SU-DHL-6 (cell line): ENCODE data around the gene CDK18.

ENCODE experiments used
- H2AFZ ChIP-seq: fragments of 200-600 bp; sonication (generic); 2 replicates; pipeline ENCODE4 v1.6.1; 2014; ENCODE audit warnings: low read depth, mild to moderate bottlenecking, moderate library complexity, mixed read lengths, antibody characterized with exemption, low read length; ENCODE audit not compliant: severe bottlenecking
- H3F3A ChIP-seq: fragments of 200-600 bp; shearing (Covaris generic); 2 replicates; pipeline ENCODE4 v1.6.0; 2016; ENCODE audit warnings: antibody characterized with exemption, mild to moderate bottlenecking; ENCODE audit not compliant: insufficient read depth
- H3K27ac ChIP-seq: fragments of 200-600 bp; sonication (generic); 2 replicates; pipeline ENCODE4 v1.5.1; 2016; ENCODE audit warnings: low read depth, mild to moderate bottlenecking, low read length, moderate library complexity, mixed read lengths
- H3K27me3 ChIP-seq: fragments of 200-600 bp; sonication (generic), shearing (Covaris generic); 2 replicates; pipeline ENCODE4 v1.6.0; 2014; ENCODE audit warnings: mild to moderate bottlenecking, low read length
- H3K36me3 ChIP-seq: fragments of 200-600 bp; sonication (generic); 2 replicates; pipeline ENCODE4 v1.6.1; 2014; ENCODE audit warnings: mild to moderate bottlenecking, low read length, mixed read lengths
- H3K4me2 ChIP-seq: fragments of 300-600, 200-600 bp; shearing (Covaris generic), sonication (generic); 2 replicates; pipeline ENCODE4 v1.6.0; 2014; ENCODE audit warnings: low read length, low read depth, mild to moderate bottlenecking; ENCODE audit not compliant: poor library complexity, severe bottlenecking
- H3K4me3 ChIP-seq: fragments of 200-600 bp; sonication (generic); 2 replicates; pipeline ENCODE4 v1.5.1; 2014; ENCODE audit warnings: antibody characterized with exemption, low read length, mild to moderate bottlenecking, mixed read lengths; ENCODE audit not compliant: insufficient read depth, poor library complexity, severe bottlenecking
- H3K79me2 ChIP-seq: fragments of 200-600 bp; sonication (generic); 2 replicates; pipeline ENCODE4 v1.6.1; 2014; ENCODE audit warnings: mild to moderate bottlenecking, low read length, moderate library complexity; ENCODE audit not compliant: insufficient read depth
- H3K9ac ChIP-seq: fragments of 200-600 bp; sonication (generic); 2 replicates; pipeline ENCODE4 v1.7.0; 2014; ENCODE audit warnings: mild to moderate bottlenecking, low read length
- H3K9me2 ChIP-seq: fragments of 200-600 bp; sonication (generic); replicated peaks from 2 replicates; pipeline ENCODE4 v1.6.1; 2014; ENCODE audit warnings: low read length; ENCODE audit not compliant: insufficient read depth
- H3K9me3 ChIP-seq: fragments of 200-600 bp; sonication (generic); 2 replicates; pipeline ENCODE4 v1.6.1; 2014; ENCODE audit warnings: low read length, mixed read lengths; ENCODE audit not compliant: insufficient read depth
- H4K20me1 ChIP-seq: fragments of 200-600 bp; sonication (generic); 2 replicates; pipeline ENCODE4 v1.6.1; 2014; ENCODE audit warnings: low read depth, mild to moderate bottlenecking, antibody characterized with exemption, low read length, moderate library complexity, mixed read lengths
- EZH2phosphoT487 ChIP-seq: fragments of 200-600 bp; sonication (generic), shearing (Covaris generic); conservative IDR thresholded peaks from 2 replicates; pipeline ENCODE4 v1.6.1; 2018; ENCODE audit warnings: mild to moderate bottlenecking, antibody characterized with exemption, low read length, moderate library complexity, mixed read lengths
- TF ChIP-seq, protein P1 (sequence below): fragments of 200-600 bp; sonication (generic); IDR thresholded peaks from one replicate; pipeline ENCODE4 v1.5.1; 2017; ENCODE audit warnings: antibody characterized with exemption, mild to moderate bottlenecking, low read length, moderate library complexity; ENCODE audit not compliant: insufficient read depth, poor library complexity, severe bottlenecking

Gene CDK18

DNA sequence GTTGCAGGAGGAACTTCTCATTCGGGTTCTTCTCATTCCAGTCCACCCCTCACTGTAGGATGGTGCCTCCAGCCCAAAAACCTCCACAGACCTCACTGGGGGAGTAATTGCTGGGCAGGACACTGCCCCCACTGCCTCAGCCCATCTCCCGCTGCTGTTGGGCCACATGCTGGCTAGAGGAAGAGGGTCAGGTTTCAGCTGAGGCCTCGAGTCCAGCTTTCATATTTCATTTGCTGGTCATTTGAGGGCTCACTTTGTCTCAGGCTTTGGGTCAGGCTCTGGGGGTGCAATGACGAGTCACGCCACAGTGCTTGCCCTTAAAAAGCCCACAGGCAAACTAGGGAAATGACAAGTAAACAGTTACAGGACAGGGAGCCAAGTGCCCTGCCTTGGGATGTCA lies 9.3 kb downstream of the CDK18 start:
- TF ChIP-seq, protein P1, sequence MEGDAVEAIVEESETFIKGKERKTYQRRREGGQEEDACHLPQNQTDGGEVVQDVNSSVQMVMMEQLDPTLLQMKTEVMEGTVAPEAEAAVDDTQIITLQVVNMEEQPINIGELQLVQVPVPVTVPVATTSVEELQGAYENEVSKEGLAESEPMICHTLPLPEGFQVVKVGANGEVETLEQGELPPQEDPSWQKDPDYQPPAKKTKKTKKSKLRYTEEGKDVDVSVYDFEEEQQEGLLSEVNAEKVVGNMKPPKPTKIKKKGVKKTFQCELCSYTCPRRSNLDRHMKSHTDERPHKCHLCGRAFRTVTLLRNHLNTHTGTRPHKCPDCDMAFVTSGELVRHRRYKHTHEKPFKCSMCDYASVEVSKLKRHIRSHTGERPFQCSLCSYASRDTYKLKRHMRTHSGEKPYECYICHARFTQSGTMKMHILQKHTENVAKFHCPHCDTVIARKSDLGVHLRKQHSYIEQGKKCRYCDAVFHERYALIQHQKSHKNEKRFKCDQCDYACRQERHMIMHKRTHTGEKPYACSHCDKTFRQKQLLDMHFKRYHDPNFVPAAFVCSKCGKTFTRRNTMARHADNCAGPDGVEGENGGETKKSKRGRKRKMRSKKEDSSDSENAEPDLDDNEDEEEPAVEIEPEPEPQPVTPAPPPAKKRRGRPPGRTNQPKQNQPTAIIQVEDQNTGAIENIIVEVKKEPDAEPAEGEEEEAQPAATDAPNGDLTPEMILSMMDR = no peak
- TF ChIP-seq EZH2phosphoT487 = no peak
- H3K79me2 ChIP-seq = no peaks in the 10 kb centered on the region
- H3K27ac ChIP-seq = no peak overlapping the region
- no peaks in the 10 kb centered on the region for H3K9me2 ChIP-seq
- no peak overlapping the region for H3K4me3 ChIP-seq
- H3F3A ChIP-seq = no peaks in the 10 kb centered on the region
- no peak overlapping the region for H3K4me2 ChIP-seq
- no peak overlapping the region for H2AFZ ChIP-seq
- H3K9me3 ChIP-seq = no peaks in the 10 kb centered on the region
- H3K27me3 ChIP-seq = no peaks in the 10 kb centered on the region
- H3K9ac ChIP-seq = no peak overlapping the region
- H4K20me1 ChIP-seq = no peaks in the 10 kb centered on the region
- no peaks in the 10 kb centered on the region for H3K36me3 ChIP-seq

DNA sequence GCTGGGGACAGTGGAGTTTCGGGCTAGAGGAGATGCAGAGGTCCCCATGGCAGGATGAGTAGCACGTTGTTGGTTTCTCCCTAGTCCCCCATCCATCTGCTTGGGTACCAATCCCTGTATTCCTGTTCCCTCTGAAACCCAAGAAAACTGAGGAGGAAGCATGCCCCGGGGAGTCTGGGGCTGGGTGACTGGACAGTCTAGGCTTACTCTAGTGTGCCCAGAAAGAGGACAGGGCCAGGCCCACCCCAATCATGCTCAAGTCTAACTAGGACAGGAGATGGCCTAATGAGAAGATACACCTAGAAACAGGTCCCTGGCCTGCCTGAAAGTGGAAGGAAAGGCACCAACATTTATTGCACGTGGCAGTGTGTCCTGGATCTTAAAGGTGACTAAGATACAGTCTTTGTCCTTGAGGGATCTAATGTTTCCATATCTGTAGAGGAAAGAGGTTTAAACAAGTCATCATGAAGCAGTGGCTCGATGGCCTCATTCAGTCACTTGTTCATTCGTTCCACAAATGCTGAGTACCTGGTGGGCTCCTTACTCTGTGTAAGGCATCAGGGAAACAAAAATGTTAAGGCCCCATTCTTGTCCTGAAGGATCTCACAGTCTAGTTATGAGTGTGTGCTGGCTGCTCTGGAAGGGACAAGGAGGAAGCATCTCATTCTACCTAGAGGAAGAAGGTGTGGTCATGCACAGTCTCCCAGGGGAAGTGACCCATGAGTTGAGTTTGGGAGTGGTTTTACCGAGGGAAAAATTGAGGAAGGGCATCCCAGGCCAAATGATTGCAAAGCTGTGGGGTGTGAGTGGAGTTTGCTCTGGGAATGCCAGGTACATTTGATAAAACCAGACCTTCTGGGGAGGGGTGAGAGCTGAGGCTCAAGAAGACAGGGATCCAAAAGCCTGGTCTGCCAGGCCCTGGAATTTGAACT lies 10.0 kb downstream of the CDK18 start:
- H3K27me3 ChIP-seq = no peaks in the 10 kb centered on the region
- no peaks in the 10 kb centered on the region for H3K9me2 ChIP-seq
- no peaks in the 10 kb centered on the region for H3K9me3 ChIP-seq
- H3K9ac ChIP-seq = no peak overlapping the region
- H4K20me1 ChIP-seq = no peaks in the 10 kb centered on the region
- no peak overlapping the region for H3K4me3 ChIP-seq
- H2AFZ ChIP-seq = no peak overlapping the region
- no peaks in the 10 kb centered on the region for H3K79me2 ChIP-seq
- no peak overlapping the region for H3K27ac ChIP-seq
- no peak overlapping the region for H3K4me2 ChIP-seq
- no peak for TF ChIP-seq EZH2phosphoT487
- TF ChIP-seq, protein P1 = no peak
- H3K36me3 ChIP-seq = no peaks in the 10 kb centered on the region
- H3F3A ChIP-seq = no peaks in the 10 kb centered on the region

DNA sequence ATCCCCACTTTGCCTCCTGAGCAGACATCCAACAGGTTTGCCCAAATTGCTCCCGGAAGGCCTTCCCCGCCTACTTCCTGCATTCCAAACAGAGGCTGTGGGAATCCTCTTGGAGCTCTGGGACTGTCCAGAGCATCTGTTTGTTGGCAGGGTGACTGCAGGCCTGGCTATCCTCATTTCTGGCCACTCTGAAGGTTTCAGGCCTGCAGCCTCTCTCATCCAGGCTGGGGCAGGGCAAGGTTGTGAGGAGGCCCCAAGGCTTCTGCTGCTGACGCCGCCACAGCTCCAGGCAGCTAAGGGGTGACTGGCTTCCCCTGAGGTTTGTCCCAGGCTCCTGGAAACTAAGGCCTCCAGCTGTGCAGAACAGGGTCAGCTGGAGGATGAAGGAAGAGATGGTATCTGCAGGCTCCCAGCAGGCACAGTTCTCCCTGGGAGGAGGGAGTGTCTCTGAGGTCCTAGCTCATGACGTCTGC lies 11.3 kb downstream of the CDK18 start:
- H3K9me2 ChIP-seq = no peaks in the 10 kb centered on the region
- H3K27me3 ChIP-seq = no peaks in the 10 kb centered on the region
- H2AFZ ChIP-seq = no peak overlapping the region
- H3K36me3 ChIP-seq = no peaks in the 10 kb centered on the region
- no peaks in the 10 kb centered on the region for H4K20me1 ChIP-seq
- H3K4me3 ChIP-seq = no peak overlapping the region
- no peak overlapping the region for H3K9ac ChIP-seq
- H3K27ac ChIP-seq = no peak overlapping the region
- H3K9me3 ChIP-seq = no peaks in the 10 kb centered on the region
- no peaks in the 10 kb centered on the region for H3K79me2 ChIP-seq
- H3K4me2 ChIP-seq = no peak overlapping the region
- no peaks in the 10 kb centered on the region for H3F3A ChIP-seq
- TF ChIP-seq, protein P1 = no peak
- no peak for TF ChIP-seq EZH2phosphoT487
